Measurements from ENCODE around the gene MINAR1. TPM values are rescaled to one million over a fixed set of nuclear protein-coding genes. Genes with fewer than 3 reads are reported as not detected.

Gene MINAR1
- total RNA-seq, 1 experiment from 2014 or later = 0.22 TPM

- Histone ChIP-seq H3K27ac (ENCODE audit: low read length) (no peak overlapping the region), H3K9ac (ENCODE audit: low read length) (no peak overlapping the region), H3K27me3 (ENCODE audit: low read length) (peaks cover 16% of the 10 kb centered on the region; the same call in 1 of the 2 replicates), H3K79me2 (ENCODE audit: low read length) (no peaks in the 10 kb centered on the region), H3K4me2 (ENCODE audit: low read length) (no peak overlapping the region), H3K9me2 (replicated peaks; ENCODE audit: low read length) (no peaks in the 10 kb centered on the region), H3K9me3 (ENCODE audit: low read length) (no peaks in the 10 kb centered on the region), H3K4me1 (ENCODE audit: insufficient read depth, low read length) (no peaks in the 10 kb centered on the region), H2AFZ (ENCODE audit: low read length) (no peak overlapping the region), H3K4me3 (ENCODE audit: low read length) (no peak overlapping the region), H3K36me3 (ENCODE audit: low read depth, low read length) (no peaks in the 10 kb centered on the region), H3F3A (ENCODE audit: low read length, unreplicated experiment) (no peaks in the 10 kb centered on the region), H4K20me1 (ENCODE audit: low read length) (no peaks in the 10 kb centered on the region)
- intact Hi-C loops (cut with micrococcal nuclease) = no loop called here
- ATAC-seq (no peak), DNase-seq (peak; percentile 25)
- TF ChIP-seq CTCF (conservative IDR thresholded peaks at IDR 0.05; ENCODE audit: low read depth, low read length) = peak; percentile 60
- no peak for TF ChIP-seq EZH2phosphoT487 (IDR thresholded peaks at IDR 0.05; ENCODE audit: borderline replicate concordance, low read length)
- TF ChIP-seq EZH2 (IDR thresholded peaks at IDR 0.05; ENCODE audit: low read length, unreplicated experiment) = no peak
- no TSS peak for BruUV-seq (replicated peaks)
- ChIA-PET POLR2A (ENCODE audit: unreplicated experiment) (no interaction called here), CTCF (interaction anchor here (0.7 kb wide), 2 partner anchors 145 to 1989 kb away, joined by 3 read pairs; no protein-coding TSS in a partner anchor)
Measured at GRCh38 chr15:79450648-79451047, 18.5 kb downstream of the MINAR1 start.

GRCh38 chr15:79451361-79451999 is 19.3 kb downstream of the MINAR1 start:
- intact Hi-C loops (cut with micrococcal nuclease) = no loop called here
- no peak for ATAC-seq
- peaks cover 16% of the 10 kb centered on the region; the same call in 1 of the 2 replicates for H3K27me3 ChIP-seq (ENCODE audit: low read length)
- H3K27ac ChIP-seq (ENCODE audit: low read length) = no peak overlapping the region
- ChIA-PET CTCF (no interaction called here), POLR2A (ENCODE audit: unreplicated experiment) (no interaction called here)
- no TSS peak for BruUV-seq (replicated peaks)
- H4K20me1 ChIP-seq (ENCODE audit: low read length) = no peaks in the 10 kb centered on the region
- no peaks in the 10 kb centered on the region for H3K4me1 ChIP-seq (ENCODE audit: insufficient read depth, low read length)
- no peak for TF ChIP-seq EZH2phosphoT487 (IDR thresholded peaks at IDR 0.05; ENCODE audit: borderline replicate concordance, low read length)
- no peak for TF ChIP-seq CTCF (conservative IDR thresholded peaks at IDR 0.05; ENCODE audit: low read depth, low read length)
- TF ChIP-seq EZH2 (IDR thresholded peaks at IDR 0.05; ENCODE audit: low read length, unreplicated experiment) = no peak
- H3K79me2 ChIP-seq (ENCODE audit: low read length) = no peaks in the 10 kb centered on the region
- H3K9me3 ChIP-seq (ENCODE audit: low read length) = no peaks in the 10 kb centered on the region
- no peak for DNase-seq
- H3K9me2 ChIP-seq (replicated peaks; ENCODE audit: low read length) = no peaks in the 10 kb centered on the region
- no peak overlapping the region for H3K9ac ChIP-seq (ENCODE audit: low read length)
- no peaks in the 10 kb centered on the region for H3K36me3 ChIP-seq (ENCODE audit: low read depth, low read length)
- no peaks in the 10 kb centered on the region for H3F3A ChIP-seq (ENCODE audit: low read length, unreplicated experiment)
- no peak overlapping the region for H3K4me2 ChIP-seq (ENCODE audit: low read length)
- H3K4me3 ChIP-seq (ENCODE audit: low read length) = no peak overlapping the region
- H2AFZ ChIP-seq (ENCODE audit: low read length) = no peak overlapping the region

GRCh38 chr15:79452244-79453051 is 20.3 kb downstream of the MINAR1 start:
- Histone ChIP-seq H3K4me2 (ENCODE audit: low read length) (no peak overlapping the region), H3K36me3 (ENCODE audit: low read depth, low read length) (no peaks in the 10 kb centered on the region), H3K9ac (ENCODE audit: low read length) (no peak overlapping the region), H3K9me2 (replicated peaks; ENCODE audit: low read length) (no peaks in the 10 kb centered on the region), H3K4me1 (ENCODE audit: insufficient read depth, low read length) (no peaks in the 10 kb centered on the region), H3K27ac (ENCODE audit: low read length) (no peak overlapping the region), H3K79me2 (ENCODE audit: low read length) (no peaks in the 10 kb centered on the region), H3K27me3 (ENCODE audit: low read length) (peaks cover 16% of the 10 kb centered on the region; the same call in 1 of the 2 replicates), H3K9me3 (ENCODE audit: low read length) (no peaks in the 10 kb centered on the region), H4K20me1 (ENCODE audit: low read length) (no peaks in the 10 kb centered on the region), H3F3A (ENCODE audit: low read length, unreplicated experiment) (no peaks in the 10 kb centered on the region), H2AFZ (ENCODE audit: low read length) (no peak overlapping the region), H3K4me3 (ENCODE audit: low read length) (no peak overlapping the region)
- ATAC-seq (no peak), DNase-seq (no peak)
- intact Hi-C loops (cut with micrococcal nuclease) = no loop called here
- CTCF ChIA-PET = no interaction called here
- no peak for TF ChIP-seq EZH2 (IDR thresholded peaks at IDR 0.05; ENCODE audit: low read length, unreplicated experiment)
- no peak for TF ChIP-seq CTCF (conservative IDR thresholded peaks at IDR 0.05; ENCODE audit: low read depth, low read length)
- TF ChIP-seq EZH2phosphoT487 (IDR thresholded peaks at IDR 0.05; ENCODE audit: borderline replicate concordance, low read length) = no peak
- POLR2A ChIA-PET (ENCODE audit: unreplicated experiment) = no interaction called here
- BruUV-seq (replicated peaks) = no TSS peak

Data from PC-3 (cell line).